Activated CD4-positive, alpha-beta T cell treated with anti-CD3 and anti-CD28 coated beads for 4 hours (primary cell): ENCODE measurements around the gene KRTAP17-1.
"Not testable (repeated sequence)": the region's sequence is repeated elsewhere in the genome, so short reads cannot be mapped to it uniquely, and the experiment has no call there.

Source experiments
- DNase-seq, 2 donors: peaks; one replicate each; pipeline ENCODE4 v3.0.0-alpha.2; 2020

Gene KRTAP17-1

GRCh38 chr17:41315204-41315794 is at the start of gene KRTAP17-1:
Gene KRTAP17-1 (minus strand): TSS chr17:41315710. CDS start chr17:41315650, 60 bp downstream.
- DNase-seq: no peak

GRCh38 chr17:41363881-41364280 is 48.4 kb upstream of the KRTAP17-1 start:
- DNase-seq: no peak

- no peak for DNase-seq
Measured at GRCh38 chr17:41360296-41360995, 44.9 kb upstream of the KRTAP17-1 start.

GRCh38 chr17:41354536-41354935 is 39.0 kb upstream of the KRTAP17-1 start:
- no peak for DNase-seq

- no peak for DNase-seq
Measured at GRCh38 chr17:41352597-41353366, 37.3 kb upstream of the KRTAP17-1 start.

- no peak for DNase-seq
Measured at GRCh38 chr17:41351177-41351576, 35.7 kb upstream of the KRTAP17-1 start.

- not testable (repeated sequence) for DNase-seq
Measured at GRCh38 chr17:41350381-41350878, 34.9 kb upstream of the KRTAP17-1 start, which contains the start of gene KRT33A. Gene KRT33A (minus strand): TSS chr17:41350828. CDS start chr17:41350767, 61 bp downstream.

- no peak for DNase-seq
Measured at GRCh38 chr17:41347869-41348760, 32.6 kb upstream of the KRTAP17-1 start.

GRCh38 chr17:41346421-41346820 is 30.9 kb upstream of the KRTAP17-1 start:
- DNase-seq: not testable (repeated sequence)

GRCh38 chr17:41345992-41346391 is 30.5 kb upstream of the KRTAP17-1 start:
- DNase-seq: no peak

GRCh38 chr17:41343029-41343428 is 27.5 kb upstream of the KRTAP17-1 start:
- no peak for DNase-seq

GRCh38 chr17:41340934-41341861 is 25.7 kb upstream of the KRTAP17-1 start:
- DNase-seq: peak; percentile 25 to 27

- DNase-seq: no peak
Measured at GRCh38 chr17:41340494-41340893, 25.0 kb upstream of the KRTAP17-1 start.

GRCh38 chr17:41339571-41340172 is 24.2 kb upstream of the KRTAP17-1 start:
- no peak for DNase-seq

- peak; percentile 29 to 42 for DNase-seq
Measured at GRCh38 chr17:41338961-41339485, 23.5 kb upstream of the KRTAP17-1 start.

- DNase-seq: no peak
Measured at GRCh38 chr17:41335747-41336146, 20.2 kb upstream of the KRTAP17-1 start.

- DNase-seq: no peak
Measured at GRCh38 chr17:41334385-41335305, 19.1 kb upstream of the KRTAP17-1 start.

- no peak for DNase-seq
Measured at GRCh38 chr17:41333836-41334235, 18.3 kb upstream of the KRTAP17-1 start.

- DNase-seq: no peak
Measured at GRCh38 chr17:41333098-41333497, 17.6 kb upstream of the KRTAP17-1 start.
